IPS-NIHi11 (cell line): Measurements from ENCODE around the gene CCDC18.
A peak's percentile ranks its signal among the peaks of the same experiment; 100 is the strongest.
"Not testable (repeated sequence)": the region's sequence is repeated elsewhere in the genome, so short reads cannot be mapped to it uniquely, and the experiment has no call there.

Experiments
- DNase-seq: peaks from one replicate; pipeline ENCODE4 v3.0.0; 2012; ENCODE audit warnings: mixed read lengths, low spot score

The CCDC18 gene, protein sequence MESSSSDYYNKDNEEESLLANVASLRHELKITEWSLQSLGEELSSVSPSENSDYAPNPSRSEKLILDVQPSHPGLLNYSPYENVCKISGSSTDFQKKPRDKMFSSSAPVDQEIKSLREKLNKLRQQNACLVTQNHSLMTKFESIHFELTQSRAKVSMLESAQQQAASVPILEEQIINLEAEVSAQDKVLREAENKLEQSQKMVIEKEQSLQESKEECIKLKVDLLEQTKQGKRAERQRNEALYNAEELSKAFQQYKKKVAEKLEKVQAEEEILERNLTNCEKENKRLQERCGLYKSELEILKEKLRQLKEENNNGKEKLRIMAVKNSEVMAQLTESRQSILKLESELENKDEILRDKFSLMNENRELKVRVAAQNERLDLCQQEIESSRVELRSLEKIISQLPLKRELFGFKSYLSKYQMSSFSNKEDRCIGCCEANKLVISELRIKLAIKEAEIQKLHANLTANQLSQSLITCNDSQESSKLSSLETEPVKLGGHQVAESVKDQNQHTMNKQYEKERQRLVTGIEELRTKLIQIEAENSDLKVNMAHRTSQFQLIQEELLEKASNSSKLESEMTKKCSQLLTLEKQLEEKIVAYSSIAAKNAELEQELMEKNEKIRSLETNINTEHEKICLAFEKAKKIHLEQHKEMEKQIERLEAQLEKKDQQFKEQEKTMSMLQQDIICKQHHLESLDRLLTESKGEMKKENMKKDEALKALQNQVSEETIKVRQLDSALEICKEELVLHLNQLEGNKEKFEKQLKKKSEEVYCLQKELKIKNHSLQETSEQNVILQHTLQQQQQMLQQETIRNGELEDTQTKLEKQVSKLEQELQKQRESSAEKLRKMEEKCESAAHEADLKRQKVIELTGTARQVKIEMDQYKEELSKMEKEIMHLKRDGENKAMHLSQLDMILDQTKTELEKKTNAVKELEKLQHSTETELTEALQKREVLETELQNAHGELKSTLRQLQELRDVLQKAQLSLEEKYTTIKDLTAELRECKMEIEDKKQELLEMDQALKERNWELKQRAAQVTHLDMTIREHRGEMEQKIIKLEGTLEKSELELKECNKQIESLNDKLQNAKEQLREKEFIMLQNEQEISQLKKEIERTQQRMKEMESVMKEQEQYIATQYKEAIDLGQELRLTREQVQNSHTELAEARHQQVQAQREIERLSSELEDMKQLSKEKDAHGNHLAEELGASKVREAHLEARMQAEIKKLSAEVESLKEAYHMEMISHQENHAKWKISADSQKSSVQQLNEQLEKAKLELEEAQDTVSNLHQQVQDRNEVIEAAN (N-terminal part only)

DNA sequence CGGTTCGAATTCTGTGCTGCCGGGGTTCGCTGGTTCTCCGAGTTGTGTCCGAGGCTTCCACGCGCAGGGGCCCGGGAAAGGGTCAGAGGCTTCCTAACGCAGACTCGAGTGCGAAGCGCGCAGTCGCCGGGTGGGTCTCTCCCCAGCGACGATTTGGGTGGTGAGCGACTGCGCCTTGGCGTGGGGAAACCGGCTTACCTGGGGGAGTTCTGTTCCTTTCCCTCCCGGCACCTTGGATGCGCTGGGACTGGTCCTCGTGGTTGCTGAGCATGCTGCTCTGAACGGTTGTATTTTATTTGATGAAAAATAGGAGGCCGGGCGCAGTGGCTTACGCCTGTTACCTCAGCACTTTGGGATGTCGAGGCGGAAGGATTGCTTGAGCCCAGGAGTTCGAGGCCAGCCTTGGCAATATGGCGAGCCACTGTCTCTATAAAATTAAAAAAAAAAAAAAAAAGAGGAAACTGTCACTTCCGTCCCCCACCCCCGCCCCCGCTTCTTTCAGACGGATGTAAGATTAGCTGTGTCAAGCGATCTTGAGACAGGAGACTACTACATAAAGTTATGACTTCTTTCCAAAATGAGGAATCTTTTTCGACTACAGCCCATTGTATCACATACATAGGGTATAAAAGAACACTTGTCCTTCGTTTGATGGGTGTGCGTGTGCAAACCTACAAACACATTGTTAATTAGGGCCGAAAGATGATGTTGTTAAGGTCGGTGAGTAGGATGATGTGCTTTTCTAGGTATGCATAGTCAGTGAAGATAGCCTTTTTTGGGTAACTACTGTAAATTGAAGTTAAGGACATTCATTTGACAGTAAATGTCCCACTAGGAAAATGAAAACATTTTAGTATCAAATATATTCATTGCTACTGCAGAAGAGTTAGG, at the start of gene CCDC18:
TSS of gene CCDC18 (plus strand) at position 2 of the 891 bp plus-strand sequence. CDS start 2,638 bp downstream, outside the sequence.
- peak; percentile 23 for DNase-seq

DNA sequence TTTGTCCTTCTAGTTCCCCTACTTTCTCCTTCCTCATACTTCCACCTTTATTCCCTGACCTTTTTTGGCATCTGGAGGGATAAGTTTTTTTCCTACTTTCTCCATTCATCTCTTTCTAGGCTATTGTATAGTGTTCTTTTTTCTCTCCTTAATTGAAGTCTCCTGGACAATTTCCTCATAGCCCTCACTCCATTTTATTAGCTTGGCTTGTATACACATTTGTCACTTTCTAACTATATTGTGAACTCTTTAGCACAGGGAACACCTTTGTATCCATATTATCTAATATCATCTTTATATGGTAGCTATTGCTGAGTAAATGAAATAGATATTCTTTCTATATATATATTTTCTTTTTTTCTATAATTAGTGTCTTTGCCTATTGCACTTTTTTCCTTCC, 47.9 kb upstream of the CCDC18 start:
- DNase-seq, result no peak

DNA sequence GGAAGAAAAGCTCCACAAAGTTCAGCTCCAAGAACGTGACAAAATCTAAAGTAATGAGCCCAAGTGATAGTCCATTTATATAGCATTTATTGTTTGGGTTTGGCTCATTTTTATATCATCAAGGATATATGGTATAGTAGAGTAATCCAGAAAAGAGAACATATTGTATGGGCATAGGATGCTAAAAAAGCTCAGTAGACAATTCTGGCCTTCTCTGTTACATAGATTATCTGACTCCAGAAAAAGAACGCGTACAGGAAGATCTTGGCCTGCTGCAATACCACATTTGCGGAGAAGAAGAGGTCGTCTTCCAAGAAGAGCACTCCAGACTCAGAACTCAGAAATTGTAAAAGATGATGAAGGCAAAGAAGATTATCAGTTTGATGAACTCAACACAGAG, 44.1 kb upstream of the CCDC18 start:
- DNase-seq, result no peak

DNA sequence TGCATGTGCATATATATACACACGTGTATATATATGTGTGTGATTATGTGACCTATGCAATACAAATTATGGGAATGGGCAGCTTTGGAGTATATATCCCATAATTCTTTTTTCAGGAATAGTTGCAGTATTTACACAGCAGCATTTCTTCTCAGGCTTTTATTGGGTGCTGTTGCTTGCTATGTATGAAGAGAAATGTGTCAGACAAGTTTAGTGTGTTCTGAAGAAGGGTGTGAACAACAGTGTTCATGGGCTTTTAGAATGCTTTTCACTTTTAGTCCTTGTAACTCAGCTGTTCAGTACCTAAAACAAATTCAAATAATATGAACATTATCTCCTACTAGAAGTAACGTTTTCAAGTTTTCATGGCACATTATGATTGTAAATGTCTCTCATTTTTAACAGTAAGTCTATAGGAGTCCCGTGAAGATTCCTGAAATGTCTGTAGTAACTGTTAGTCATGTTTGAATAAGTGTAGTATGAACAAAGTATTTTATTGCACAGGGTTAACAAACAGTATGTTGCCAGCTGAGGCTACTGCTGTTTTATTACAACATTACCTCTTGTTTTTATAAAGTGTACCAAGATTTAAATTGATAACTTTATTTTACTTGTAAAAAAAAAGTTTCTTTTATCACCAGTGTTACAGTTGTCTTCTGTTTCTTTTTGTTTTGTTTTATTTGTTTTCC, 42.8 kb upstream of the CCDC18 start:
- DNase-seq, result no peak

DNA sequence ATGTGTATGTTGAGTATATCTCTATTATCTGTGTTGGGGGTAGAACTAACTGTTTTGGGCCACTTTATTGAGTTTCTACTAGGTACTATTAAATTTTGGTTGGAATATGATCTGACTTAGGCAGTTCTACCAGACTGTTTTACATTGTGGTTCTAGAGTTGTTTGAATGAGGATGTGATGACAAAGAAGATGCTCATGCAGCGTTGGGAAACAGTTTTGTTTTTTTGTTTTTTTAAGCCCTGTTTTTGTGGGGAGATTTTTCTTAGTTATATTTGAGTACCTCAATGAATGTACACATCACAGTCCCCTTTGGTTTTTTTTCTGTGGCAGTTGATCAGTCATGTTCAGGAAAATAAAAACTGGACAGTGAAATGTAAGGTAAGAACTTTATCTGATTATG, 40.4 kb upstream of the CCDC18 start:
- no peak for DNase-seq

DNA sequence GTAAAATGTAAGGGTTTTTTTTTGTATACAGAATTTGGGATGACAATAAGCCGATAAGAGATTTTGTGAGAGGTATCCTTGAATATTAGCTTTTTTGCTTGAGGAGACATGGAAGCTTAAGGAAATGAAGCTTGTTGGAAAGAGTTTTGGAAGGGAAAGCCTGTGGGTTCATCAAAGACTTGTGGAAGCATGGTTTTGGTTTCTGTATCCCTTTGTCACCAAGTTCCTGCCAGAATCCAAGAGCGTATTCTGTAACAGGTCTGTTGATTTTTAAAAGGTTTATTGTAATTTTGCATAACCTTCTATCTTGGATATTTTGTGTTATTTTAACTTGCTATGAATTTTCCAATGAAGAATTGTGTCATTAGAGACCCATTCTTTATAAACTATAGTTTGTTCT, 38.4 kb upstream of the CCDC18 start:
- no peak for DNase-seq

DNA sequence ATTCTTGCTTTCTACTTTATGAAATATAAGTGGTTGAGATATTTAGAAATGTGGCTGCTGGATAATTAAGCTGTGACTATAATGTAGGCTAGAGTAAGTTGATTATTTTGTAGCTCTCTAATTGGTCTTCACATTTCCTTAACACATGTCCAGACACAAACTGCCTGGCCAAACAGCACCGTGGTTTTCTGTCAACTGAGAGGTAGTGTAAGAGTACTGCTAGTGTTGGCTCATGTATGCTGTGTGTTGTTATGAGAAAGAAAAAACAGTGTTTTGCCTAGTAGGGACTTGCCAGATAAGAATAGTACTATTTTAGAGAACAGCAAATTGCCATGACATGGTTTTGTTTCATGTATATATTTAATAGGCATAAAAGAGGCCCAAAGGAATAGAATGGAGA, 37.4 kb upstream of the CCDC18 start:
- DNase-seq, result no peak

DNA sequence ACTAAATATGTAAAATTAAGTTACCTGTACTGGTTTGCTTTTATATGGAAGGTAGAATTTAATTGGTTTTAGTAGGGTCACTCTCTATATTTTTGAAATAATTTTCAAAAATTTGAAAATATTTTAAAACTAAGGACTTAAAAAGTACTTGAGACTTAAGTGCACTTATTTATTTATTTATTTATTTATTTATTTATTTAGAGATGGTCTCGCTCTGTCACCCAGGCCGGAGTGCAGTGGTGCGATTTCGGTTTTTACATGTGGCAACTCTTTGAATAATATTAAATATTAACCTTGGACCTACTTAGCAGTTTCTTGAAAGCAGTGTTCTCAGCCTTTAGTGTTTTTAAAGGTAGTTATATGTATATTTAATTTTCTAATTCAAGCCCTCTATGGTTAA, 36.8 kb upstream of the CCDC18 start:
- no peak for DNase-seq

DNA sequence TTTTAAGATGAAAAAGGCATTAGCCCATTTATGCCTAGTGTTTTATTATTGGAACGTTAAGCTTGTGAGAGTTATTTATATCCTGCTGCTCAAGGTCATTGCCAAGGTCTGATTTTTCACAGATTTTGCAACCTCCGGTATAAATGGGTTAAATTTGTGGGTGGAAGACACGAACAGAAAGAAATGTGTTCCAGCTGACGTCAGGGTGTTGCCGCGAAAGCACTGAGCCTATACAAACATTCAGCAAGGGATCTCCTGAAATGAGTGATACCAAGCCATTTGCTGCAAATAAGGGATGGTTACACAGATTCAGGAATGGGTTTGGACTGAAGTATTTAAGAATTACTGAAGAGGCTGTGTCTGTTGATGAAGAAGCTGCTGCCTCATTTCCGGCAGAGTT, 32.5 kb upstream of the CCDC18 start:
- no peak for DNase-seq

DNA sequence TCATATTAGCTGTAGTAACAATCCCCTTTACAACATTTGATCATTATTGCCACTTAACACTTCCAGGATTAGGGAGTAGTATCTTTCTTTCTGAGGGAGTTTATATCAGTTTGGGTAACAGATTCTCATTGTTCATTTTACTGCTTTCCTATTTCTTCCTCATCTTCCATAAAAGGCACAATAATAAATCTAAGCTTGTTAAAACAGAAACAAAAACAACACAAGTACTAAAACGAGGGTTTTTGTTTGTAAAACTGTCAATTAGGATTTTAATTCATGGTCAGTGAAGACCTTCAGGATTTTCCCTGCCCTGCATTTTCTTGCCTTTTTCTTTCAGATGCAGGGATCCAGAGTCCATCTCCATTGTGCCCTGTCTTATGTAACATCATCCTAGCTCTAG, 29.8 kb upstream of the CCDC18 start:
- DNase-seq, result no peak

DNA sequence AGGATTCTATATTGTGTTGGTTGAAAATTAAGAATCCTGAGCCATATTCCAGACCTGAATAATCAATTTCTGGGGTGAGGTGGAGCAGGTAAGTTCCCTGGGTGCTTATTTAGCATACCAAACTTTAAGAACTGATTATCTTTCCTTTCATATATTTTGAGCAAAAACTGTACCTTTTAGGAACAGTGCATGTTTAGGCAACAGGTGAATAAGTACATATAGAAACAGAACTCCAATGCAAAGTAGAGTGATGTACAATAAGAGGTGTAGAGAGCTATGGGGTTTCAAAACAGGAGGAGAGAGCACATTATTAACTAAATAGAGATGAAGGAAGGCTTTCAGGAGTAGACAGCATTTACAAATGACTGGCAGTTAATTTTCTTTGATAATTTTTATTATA, 29.1 kb upstream of the CCDC18 start:
- DNase-seq, result no peak

DNA sequence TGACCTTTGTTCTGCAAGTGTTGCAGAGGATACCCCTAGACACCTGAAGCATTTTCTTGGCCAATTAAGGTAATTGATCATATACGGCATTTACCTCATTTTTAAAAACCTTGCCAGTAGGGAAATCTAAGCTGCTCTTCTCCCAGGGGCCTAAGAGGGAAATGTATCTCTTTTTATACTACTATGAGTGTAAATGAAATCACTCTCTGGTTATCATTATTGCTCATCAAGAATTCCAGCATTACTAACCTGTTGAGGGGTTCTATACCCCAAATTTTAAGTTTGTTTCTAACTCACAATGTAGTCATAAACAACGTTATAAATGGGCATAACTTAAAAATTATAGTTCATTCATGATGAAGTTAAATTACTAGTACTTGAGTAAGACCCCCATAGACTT, 27.7 kb upstream of the CCDC18 start:
- DNase-seq, result no peak

DNA sequence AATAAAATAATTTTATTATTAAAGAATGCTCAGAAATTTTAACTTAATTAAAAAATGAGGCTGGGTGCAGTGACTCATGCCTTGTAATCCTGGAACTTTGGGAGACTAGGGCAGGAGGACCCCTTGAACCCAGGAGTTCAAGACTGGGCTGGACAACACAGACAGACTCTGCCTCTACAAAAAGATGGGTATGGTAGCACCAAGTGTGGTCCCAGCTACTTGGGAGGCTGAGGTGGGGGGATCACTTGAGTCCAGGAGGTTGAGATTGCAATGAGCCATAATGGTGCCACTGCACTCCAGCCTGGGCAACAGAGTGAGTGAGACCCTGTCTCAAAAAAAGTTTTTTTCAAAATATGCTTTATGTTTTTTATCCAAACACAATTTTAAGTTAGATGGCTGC, 25.6 kb upstream of the CCDC18 start:
- DNase-seq, result no peak

DNA sequence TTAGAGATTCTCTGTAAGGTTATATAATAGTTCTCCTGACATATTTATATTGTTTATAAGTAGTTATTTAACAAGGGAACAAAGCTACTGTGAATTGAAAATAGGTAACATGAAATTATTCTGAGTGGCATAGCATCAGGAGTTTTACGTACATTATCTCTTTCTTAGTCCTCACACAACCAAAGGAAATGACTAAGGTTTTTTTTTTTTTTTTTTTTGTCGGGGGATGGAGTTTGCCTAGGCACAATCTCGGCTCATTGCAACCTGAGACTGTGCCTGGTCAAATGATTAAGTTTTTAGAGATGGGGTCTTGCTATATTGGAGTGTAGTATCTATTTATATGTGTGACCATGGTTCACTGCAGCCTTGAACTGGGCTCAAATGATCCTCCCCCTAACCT, 25.2 kb upstream of the CCDC18 start:
- DNase-seq, result no peak

DNA sequence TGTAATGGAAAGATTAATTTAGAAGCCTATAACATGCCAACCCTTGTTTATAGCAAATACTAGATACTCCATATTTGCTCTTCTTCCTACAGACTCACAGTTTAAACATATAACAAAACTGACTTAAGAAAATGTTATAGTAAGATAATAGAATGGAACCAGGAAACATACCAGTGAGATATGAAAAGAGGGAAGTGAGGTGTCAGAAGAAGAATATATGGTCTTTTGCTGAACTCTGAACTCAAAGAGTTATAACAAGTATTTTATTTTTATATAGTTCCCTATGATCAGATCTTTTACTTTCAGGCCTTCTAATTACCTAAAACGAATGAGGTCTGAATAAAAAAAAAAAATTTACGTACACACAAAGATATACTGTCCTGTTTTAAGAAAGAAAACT, 21.2 kb upstream of the CCDC18 start:
- DNase-seq, result no peak

DNA sequence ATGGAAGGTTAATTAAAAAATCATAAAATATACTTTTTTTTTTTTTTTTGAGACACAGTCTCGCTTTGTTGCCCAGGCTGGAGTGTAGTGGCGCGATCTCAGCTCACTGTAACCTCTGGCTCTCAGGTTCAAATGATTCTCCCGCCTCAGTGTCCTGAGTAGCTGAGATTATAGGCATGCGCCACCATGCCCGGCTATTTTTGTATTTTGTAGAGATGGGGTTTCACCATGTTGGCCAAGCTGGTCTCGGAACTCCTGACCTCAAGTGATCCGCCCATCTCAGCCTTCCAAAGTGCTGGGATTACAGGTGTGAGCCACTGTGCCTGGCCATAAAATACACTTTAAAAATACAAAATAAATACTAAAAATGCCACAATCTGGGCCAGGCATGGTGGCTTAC, 17.2 kb upstream of the CCDC18 start:
- not testable (repeated sequence) for DNase-seq

DNA sequence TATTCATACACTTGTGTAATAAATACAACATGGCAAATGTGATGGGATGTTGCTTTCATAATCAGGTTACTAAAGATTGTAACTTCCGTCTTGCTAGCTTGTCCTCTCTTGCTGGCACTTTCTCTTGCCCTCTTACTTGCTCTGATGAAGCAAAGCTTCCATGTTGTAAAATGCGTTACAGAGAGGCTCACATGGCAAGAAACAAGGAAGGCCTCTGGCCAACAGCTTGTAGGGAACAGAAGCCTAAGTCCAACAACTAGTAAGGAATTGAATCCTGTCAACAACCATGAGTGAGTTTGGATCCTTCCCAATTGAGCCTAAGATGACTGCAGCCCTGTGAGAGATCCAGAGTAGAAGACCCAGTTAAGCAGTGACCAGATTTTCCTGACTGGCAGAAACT, 15.7 kb upstream of the CCDC18 start:
- no peak for DNase-seq

DNA sequence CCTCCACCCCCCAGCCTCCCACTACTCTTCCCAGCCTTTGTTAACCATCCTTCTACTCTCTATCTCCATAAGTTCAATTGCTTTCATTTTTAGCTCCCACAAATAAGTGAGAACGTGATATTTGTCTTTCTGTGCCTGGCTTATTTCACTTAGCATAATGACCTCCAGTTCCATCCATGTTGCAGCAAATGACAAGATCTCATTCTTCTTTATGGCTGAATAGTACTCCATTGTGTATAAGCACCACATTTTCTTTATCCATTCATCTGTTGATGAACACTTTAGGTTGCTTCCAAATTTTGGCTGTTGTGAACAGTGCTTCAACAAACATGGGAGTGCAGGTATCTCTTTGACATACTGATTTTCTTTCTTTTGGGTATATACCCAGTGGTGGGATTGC, 14.6 kb upstream of the CCDC18 start:
- not testable (repeated sequence) for DNase-seq

DNA sequence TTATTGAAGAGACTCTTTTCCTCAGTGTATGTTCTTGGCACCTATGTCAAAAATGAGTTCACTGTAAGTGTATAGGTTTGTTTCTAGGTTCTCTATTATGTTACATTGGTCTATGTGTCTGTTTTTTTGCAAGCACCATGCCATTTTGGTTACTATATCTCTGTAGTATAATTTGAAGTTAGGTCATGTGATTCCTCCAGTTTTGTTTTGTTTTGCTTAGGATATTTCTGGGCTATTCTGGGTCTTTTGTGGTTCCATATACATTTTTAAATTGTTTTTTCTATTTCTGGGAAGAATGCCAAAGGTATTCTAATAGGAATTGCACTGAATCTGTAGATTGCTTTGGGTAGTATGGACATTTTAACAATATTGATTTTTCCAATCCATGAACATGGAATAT, 13.5 kb upstream of the CCDC18 start:
- no peak for DNase-seq

DNA sequence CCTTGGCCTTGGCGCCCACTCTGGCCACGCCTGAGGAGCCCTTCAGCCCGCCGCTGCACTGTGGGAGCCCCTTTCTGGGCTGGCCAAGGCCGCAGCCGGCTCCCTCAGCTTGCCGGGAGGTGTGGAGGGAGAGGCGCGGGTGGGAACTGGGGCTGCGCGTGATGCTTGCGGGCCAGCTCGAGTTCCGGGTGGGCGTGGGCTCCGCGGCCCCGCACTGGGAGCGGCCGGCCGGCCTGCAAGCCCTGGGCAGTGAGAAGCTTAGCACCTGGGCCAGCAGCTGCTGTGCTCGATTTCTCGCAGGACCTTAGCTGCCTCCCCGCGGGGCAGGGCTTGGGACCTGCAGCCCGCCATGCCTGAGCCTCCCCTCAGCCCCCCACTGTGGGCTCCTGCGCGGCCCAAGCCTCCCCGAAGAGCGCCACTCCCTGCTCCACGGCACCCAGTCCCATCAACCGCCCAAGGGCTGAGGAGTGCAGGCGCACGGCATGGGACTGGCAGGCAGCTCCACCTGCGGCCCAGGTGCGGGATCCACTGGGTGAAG, 10.3 kb upstream of the CCDC18 start:
- DNase-seq, result not testable (repeated sequence)
